Measurements from ENCODE around the gene BABAM1.

The BABAM1 gene

DNA sequence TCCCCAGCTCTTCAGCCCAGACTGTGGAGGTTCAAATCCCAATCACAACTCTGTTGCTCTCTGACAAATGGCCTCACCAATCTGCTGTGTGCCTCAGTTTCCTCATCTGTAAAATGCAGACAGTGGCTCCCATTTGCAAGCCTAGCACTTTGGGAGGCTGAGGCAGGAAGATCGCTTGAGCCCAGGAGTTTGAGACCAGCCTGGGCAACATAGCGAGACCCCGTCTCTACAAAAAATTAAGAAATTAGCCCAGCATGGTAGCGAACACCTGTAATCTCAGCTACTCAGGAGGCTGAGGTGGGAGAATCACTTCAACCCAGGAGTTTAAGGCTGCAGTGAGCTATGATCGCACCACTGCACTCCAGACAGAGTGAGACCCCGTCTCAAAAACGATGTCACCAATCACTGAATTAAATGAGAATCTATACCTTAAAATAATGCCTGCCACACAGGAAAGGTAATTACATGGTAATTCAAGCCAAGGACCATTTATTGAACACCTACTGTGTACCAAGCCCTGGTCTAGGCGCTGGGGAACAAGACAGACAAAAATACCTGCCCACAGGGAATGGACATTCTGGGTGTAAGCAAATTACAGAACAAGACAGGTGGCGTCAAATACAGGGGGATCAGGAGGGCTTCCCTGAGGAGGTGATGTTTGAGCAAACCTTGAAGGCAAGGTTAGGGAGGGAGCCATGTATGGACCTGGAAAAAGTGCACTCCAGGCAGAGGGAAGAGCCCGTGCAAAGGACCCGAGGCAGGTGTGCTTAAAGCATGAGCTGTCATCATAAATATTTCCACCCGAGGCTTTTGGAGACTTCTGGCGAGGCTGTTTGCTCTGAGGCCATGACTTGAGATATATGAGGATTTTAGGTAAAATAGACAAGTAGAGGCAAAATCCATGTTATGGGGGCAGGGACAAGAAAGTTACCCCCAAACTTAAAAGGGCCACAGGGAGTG, 29.2 kb upstream of the BABAM1 start:
- DNase-seq, result no peak
- no peak for TF ChIP-seq GATA1 (IDR thresholded peaks at IDR 0.05; ENCODE audit: low read depth, low read length)
- TF ChIP-seq POLR2A (IDR thresholded peaks at IDR 0.05; ENCODE audit: low read length), result no peak

DNA sequence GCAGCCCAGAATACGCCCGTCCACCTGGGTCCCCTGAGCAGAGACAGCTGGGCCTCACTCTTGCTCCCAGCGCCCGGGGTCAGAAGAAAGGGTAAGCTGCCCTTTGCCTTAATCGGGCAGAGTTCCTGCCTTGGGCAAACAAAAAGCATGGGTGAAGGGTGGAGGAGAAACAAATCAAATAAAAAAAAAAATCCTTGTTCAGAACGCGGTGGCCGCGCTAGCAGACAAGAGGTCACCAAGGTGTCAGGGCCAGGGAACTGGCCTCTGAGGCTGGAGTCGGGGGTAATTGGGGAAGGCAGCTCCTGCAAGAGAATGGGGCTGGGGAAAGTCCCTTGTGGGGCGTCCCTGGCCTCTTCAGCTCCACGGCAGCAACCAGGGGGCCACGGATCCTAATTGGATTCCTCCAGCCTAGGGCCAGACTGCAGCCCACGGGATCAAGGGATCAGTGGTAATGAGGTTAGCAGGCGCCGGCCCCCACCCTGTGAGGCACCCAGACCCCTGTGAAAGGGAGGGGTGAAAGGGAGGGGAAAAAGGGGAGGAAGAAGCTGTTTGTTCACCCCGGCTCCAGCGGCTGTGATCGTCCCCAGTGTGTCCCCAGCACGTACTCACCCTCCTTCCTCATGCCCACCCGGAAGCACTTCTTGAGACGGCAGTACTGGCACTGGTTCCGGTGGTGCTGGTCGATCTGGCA, 27.0 kb upstream of the BABAM1 start:
- no peak for DNase-seq
- no peak for TF ChIP-seq GATA1 (IDR thresholded peaks at IDR 0.05; ENCODE audit: low read depth, low read length)
- TF ChIP-seq POLR2A (IDR thresholded peaks at IDR 0.05; ENCODE audit: low read length), result no peak

DNA sequence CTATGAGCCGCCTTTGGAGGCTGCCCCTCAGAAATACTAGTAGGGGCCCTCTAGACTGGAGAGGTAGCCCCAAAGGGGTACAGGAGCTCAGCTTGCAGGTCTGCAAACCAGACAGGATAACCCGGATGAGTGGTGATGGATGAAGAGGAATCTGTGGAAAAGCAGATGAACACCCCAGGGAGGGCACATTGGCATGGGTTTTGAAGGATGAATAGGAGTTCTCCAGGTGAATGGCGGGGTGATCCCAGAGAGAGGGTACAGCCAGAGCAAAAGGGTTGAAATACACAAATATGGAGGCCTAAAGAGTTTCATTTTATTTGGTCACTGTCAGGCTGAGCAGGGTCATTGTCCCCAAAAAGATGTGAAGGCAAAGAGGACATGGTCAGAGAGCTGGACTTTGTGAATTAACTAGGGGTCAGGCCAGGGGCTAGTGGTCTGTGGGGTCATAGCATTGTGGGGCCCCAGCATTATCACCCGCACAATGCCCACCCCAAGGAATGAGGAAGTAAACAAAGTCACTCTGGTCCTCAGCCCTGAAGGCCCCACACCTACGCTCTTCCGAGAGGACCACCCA, 26.3 kb upstream of the BABAM1 start:
- DNase-seq, result no peak
- no peak for TF ChIP-seq POLR2A (IDR thresholded peaks at IDR 0.05; ENCODE audit: low read length)
- no peak for TF ChIP-seq GATA1 (IDR thresholded peaks at IDR 0.05; ENCODE audit: low read depth, low read length)

DNA sequence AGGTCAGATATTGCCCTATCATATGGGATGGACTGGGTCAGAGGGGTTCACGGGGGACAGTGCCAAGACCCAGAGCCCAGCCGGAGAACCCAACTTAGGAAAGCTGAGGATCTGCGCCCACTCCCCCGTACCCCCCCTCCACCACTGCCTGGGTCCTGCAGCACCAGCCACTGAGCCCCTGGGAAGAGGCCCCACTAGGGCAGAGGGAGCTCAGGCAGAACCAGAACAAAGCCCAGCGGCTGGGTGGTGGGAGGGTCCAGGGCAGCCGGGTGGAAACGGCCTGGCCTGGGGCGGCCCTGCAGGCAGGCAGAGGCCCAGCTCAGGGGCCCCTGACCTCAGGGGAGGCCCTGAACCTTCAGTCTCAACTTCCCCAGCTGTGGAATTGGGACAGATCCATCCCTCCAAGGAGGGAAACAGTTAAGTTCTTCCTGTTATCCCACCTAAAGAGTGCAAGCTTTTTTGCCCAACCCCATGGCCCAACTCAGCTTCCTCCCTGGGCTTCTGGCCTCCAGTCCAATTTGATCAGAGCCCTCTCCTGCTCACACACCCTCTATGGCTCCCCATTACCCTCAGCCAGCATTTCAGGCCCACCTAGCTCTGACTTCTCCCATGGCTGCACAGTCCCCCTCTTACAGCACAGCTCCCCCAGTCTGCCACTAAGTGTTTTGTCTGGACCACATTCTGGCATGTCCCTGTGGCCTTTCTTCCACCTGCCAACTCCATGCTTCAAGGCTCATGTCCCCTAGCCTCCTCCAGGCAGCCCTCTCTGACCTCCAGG, 24.6 kb upstream of the BABAM1 start:
- TF ChIP-seq POLR2A (IDR thresholded peaks at IDR 0.05; ENCODE audit: low read length), result no peak
- TF ChIP-seq GATA1 (IDR thresholded peaks at IDR 0.05; ENCODE audit: low read depth, low read length), result no peak
- no peak for DNase-seq

DNA sequence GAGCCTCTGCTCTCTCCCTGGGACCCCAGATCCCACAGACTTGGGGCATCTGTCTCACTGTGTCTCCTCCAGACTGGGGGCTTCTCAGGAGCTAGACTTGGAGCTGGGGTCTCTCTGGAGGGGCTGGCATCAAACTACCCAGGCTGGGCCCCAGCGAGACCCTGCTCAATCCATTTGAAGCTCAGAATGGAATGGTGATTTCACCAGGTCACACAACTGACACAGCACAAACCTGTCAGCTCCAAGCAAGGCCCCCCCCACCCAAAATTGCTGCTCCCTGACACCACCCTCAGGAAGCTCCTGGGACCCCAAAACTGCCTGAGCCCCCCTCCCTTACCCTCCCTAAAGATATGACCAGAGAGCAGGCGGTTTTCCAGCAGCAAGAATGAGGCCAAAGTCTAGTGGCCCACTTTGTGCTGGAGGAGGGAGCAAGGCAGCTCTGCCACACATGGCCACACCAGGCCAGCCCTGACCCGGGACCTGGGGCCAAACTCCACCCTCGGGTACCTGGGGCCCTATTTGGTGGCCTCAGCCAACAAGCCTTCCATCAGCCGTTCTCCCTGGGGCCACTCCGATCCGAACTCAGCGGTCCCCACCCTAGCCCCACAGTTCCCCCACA, 23.9 kb upstream of the BABAM1 start:
- TF ChIP-seq GATA1 (IDR thresholded peaks at IDR 0.05; ENCODE audit: low read depth, low read length) (no peak), POLR2A (IDR thresholded peaks at IDR 0.05; ENCODE audit: low read length) (no peak)
- no peak for DNase-seq

DNA sequence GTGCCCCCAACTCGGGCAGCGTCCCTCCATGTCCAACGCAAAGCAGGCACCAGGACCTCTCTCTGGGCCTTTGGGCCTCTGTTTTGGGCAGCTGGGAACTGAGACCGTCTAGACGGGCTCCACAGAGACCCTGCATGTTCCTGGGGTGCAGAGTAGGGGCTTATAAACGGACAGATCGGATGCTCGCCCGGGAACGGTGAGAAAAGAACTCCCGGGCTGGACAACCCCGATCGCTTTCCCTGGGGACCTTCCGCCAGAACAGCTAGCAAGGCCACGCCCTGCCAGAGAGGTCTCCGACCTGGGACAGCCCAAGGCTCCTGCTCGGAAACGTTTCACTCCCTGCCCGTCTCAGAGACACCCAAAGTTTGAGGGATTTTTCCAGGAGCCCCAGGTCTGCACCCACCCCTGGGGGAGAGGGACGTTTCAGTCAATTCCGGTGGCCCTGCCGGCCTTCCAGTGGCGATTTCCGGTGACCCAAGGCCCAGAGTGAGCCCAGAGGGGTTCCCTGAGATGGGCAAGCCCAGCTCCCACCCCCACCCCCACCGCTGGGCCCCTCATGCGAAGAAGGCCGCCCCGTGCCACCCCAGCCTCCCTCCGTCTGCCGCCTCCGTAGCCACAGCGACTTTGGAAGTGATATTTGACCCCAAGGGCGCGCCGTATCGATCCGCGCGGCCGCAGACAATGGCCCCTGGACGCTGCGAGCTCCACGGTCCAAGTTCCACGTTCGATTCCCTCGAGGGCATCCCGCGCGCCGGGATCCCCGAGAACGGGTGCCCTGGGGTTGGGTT, 23.2 kb upstream of the BABAM1 start:
- peak; percentile 60 to 69 for DNase-seq
- TF ChIP-seq GATA1 (IDR thresholded peaks at IDR 0.05; ENCODE audit: low read depth, low read length) (no peak), POLR2A (IDR thresholded peaks at IDR 0.05; ENCODE audit: low read length) (no peak)

DNA sequence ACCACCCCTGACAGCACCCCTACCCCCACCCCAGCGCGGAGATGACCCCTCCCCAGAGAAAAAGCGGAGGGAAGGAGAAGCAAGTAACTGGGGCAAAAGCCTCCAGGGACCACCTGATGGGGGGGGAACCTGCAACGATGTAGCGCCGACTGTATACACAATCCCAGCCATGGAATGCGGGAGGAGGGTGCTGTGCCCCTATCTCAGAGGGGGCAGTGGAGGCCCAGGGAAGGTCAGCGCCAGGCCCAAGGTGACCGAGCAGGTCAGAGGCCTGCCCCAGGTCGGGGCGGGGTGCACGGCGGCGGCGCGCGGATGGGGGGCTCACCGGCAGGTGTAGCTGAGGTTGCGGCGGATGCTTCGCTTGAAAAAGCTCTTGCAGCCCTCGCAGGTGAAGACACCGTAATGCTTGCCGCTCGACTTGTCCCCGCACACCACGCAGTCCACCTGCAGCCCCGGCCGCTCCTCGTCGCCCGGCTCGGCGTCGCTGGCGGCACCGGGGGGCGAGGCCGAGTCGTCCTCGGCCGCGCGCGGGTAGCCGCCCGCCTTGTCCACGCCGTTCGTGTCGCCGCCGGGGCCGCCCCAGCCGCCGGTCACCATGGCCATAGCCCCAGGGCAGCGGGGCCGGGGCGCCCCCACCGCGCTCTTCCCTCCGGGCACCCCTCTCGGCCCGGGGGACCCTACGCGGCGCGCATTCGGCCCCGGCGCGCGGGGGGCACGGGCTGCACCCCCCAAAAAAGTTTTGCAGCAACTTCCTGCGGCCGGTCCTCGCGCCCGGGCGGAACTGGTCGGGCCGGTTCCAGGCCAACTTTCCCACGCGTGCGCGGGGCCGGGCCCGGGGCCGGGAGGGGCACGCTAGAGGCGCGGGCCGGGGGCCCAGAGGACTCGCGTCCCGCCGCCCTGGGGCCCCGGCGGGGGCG, 22.4 kb upstream of the BABAM1 start:
- peak in 1 of 2 experiments; percentile 55 for DNase-seq
- TF ChIP-seq POLR2A (IDR thresholded peaks at IDR 0.05; ENCODE audit: low read length), result no peak
- no peak for TF ChIP-seq GATA1 (IDR thresholded peaks at IDR 0.05; ENCODE audit: low read depth, low read length)

DNA sequence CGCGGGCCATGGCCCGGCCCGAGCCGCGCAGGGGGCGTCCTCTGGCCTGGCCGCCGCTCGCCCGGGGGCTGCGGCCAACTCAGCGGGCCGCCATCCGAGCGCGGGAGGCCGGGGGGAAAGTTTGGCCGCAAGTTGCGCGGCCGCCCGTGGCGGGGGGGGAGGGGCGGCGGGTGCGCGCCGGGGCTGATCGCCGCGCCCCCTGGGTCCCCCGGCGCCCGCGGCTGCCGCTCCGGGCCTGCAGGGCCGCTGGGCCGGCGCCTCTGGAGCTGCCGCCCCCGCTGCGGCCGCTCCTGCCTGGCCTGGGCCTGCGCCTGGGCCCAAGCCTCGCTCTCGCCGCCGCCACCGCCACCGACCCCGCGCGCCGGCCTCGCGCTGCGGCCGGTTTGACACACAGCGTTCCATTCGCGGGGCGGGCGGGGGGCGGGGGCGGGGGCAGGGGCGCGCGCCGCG, 21.7 kb upstream of the BABAM1 start, which contains the start of gene NR2F6:
TSS of gene NR2F6 (minus strand) at position 385 of the 450 bp plus-strand sequence. CDS start 699 bp downstream, outside the sequence.
- DNase-seq, result peak in 1 of 2 experiments; percentile 82
- TF ChIP-seq POLR2A (IDR thresholded peaks at IDR 0.05; ENCODE audit: low read length) (no peak), GATA1 (IDR thresholded peaks at IDR 0.05; ENCODE audit: low read depth, low read length) (no peak)

DNA sequence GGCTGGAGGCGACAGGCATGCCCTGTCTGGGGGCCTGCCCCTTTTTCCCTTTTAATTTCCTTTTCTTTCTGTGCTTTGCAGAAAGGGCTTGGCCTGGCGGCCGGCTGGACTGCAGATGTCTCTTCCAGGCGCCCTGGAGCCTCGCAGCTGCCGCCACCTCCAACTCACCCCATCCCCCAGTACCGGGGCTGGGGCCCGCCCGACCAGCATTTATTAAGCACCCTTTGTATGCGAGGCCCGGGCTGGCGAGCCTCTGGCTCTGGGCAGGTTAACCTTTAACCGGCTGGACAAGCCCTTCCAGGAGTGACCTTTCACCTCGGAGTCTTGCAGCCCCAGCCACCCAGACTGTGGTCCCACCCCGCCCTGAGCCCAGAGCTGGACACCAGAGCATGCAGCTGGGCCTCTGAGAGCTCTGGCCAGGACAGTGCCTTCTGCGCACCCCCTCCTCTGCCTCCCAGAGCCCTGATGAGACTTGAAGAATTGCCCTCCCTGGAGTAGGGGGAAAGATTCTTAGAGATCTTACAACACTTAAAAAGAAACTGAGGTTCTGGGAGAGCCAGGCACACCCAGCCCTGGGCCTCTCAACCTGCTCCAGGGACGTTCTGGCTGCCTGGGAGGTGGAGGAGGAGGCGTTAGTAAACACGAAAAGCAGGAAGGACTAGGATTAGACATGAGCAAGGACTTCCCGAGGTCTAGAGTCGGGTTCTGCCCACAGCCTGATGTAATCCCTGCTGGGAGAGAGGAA, 20.4 kb upstream of the BABAM1 start:
- no peak for TF ChIP-seq GATA1 (IDR thresholded peaks at IDR 0.05; ENCODE audit: low read depth, low read length)
- TF ChIP-seq POLR2A (IDR thresholded peaks at IDR 0.05; ENCODE audit: low read length), result no peak
- no peak for DNase-seq

DNA sequence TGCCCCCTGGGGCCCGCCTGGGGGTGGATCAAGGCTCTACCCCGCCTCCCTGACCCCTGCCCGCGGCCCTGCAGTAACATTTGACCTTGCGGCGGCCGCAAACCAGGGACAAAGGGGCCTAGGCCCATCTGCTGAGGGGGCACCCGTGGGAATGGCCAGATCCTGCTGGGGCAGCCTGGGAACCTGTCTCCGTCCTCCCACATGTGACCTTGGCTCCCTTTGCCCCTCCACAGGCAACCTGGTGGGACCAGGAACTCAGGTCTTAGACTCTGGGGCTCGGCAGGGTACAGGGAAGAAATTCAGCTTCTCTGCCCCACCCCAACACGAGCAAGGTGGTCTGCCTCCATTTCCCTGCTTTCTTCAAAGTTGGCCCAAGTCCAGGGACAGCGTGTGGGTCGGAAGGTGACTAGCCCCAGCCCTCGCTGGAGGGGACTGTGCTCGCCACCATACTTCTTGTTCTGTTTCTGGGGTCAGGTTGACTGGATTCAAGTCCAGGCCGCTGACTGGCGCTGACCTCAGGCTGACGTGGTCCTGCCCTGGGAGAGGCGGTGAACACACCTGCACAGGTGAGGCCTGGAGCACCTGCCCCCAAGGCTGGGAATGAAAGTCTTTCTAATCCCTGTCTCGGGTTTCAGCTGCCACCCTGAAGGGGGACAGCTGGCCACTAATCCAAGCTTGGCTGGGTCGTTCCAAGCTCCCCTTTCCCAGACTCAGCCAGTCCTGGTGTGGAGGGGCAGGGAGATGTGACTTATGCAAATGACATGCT, 19.0 kb upstream of the BABAM1 start:
- DNase-seq, result no peak
- TF ChIP-seq POLR2A (IDR thresholded peaks at IDR 0.05; ENCODE audit: low read length) (no peak), GATA1 (IDR thresholded peaks at IDR 0.05; ENCODE audit: low read depth, low read length) (no peak)

All from erythroblast (primary cell).